COLO668 (cell line): ENCODE data around the gene EIPR1.

ENCODE experiments used
- DNase-seq: peaks from one replicate; lab custom pipeline; 2025; ENCODE audit not compliant: unreplicated experiment; lab: John Stamatoyannopoulos, UW

Gene EIPR1

GRCh38 chr2:3223080-3223923 is 154.3 kb downstream of the EIPR1 start:
- no peak for DNase-seq

DNA sequence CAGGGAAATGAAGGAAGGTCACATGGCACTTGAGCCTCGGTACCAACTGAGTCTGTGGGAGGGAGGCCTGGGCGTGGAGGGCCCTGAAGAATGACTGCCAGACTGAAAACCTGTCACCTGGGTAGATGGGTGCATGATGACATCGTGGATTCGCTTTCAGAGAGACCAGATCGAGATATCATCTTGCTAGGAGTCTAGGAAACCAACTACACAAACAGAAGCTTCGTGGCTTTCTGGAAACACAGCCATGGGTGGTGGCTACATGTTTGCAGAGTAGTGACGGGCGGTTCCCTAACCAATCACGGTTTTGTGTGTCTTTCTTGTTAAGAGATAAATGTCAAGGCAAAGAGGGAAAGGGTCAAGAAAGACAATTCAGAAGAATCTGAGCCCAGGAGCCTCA is 155.0 kb downstream of the EIPR1 start:
- no peak for DNase-seq

DNA sequence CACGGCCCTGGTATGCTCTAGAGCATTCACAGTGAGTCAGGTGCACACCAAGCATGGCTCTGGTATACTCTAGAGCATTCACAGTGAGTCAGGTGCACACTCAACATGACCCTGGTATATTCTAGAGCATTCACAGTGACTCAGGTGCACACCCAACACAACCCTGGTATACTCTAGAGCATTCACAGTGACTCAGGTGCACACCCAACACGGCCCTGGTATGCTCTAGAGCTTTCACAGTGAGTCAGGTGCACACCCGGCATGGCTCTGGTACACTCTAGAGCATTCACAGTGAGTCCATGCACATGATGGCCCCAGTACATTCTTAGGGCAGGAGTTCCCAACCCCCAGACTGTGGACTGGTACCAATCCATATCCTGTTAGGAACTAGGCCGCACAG is 158.1 kb downstream of the EIPR1 start:
- no peak for DNase-seq

GRCh38 chr2:3217646-3218045 is 160.0 kb downstream of the EIPR1 start:
- no peak for DNase-seq

DNA sequence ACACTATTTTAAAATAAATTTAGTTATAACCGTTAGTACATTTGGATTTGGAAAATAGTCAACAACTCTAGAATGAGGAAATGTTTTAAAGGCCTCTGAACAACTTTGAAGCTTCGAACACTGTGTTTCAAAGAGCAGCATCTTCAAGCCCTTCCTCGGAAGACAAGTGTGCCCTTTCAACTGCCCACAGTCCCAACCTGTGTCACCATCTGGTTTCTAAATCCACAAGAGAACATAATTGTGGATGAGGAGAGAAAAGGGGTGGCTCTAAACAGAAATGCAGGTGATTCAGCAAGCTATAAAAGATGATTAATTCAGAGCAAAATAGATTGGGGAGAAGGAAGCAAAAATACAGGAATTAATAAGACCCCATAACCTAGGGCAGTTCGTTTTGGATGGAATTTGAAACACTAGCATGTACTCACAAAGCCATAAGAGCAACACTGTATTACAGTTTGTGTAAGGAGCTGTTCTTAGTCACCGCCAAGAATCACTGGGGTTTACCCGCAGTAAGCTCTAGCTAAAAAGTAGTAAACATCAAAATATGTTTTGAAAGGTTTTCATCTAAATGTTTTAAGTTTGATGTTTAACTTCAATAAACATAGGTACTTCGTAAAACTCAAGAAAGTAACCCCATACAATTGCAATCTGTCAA is 160.7 kb downstream of the EIPR1 start:
- no peak for DNase-seq

- DNase-seq, result no peak
Observed at GRCh38 chr2:3214806-3215404, 162.7 kb downstream of the EIPR1 start.

GRCh38 chr2:3214065-3214464 is 163.6 kb downstream of the EIPR1 start:
- DNase-seq, result no peak

- DNase-seq, result no peak
Observed at GRCh38 chr2:3212984-3213383, 164.6 kb downstream of the EIPR1 start.

GRCh38 chr2:3212061-3212362 is 165.6 kb downstream of the EIPR1 start:
- no peak for DNase-seq

DNA sequence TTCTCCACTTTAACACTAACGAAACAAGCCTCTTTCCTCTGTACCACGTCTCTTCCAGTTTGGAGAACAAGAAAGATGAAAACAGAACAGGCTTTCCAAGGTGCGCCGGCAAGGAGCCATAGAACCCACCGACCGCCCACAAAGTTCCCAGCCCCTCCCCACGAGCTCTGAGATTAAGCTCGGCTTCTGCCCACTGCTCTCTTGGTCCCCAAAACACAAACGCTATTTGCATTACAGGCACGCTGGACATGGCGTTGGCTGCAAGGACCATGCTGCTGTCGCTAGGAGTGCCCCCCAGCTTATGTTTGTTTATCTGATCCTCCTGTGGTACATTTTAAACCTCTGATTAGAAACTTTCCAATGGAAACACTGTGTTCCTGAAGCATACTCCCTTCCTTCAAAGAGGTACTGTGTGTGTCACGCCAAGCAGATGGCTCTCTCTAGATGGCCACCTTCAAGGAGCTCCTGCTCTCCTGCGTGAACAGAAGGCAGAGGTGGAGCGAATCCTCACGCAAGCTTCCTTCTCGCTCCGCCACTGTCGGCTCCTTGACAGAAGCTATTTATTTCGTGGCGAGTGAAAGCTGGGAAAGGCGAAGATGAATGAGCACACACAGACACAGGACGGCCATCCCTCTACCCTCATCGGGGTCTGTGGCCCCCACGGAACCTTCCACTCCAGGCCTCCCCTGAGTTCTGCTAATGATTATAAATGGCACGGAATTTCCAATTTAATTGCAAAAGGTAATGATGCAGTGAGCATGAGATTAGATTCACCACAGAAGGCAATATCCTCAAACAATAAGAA is 166.2 kb downstream of the EIPR1 start:
- DNase-seq, result no peak

- DNase-seq, result no peak
Observed at GRCh38 chr2:3210257-3210656, 167.4 kb downstream of the EIPR1 start.

DNA sequence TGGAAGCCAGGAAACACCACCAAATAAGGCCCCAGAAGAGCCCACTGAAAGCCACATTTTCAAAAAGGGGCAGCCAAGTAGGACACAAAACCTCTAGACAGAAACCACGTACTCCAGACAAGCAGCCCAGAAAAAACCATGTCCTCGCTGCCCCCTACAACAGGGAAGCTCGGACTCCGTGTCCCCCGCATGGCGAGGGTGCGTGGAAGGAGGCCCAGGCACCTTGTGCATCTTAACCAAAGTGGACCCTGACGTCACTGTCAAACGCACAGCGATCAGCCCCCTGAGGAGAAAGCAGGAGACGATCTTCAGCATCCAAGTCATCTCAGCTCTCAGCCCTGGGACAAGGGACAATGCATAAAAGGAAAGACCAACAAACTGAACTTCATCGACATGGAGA is 168.4 kb downstream of the EIPR1 start:
- DNase-seq, result no peak

- no peak for DNase-seq
Observed at GRCh38 chr2:3208591-3208990, 169.0 kb downstream of the EIPR1 start.

DNA sequence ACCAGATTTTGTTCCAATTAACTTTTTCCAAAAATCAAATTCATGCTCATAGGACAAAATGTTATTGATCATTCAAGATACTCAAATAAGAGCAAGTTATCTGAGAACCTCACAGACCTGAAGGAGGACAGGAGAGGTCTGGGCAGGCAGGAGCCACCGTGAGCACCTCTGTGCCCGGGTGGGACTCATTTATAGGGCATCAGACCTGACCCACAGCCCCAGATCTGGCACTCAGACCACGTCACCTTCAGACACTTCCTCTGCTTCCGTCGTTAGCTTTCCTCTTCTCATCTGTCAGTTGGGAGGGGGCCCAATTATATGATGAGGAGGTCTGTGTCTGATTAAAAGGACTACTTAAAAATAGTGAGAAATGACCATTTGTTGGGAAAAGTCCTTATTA is 169.4 kb downstream of the EIPR1 start:
- no peak for DNase-seq

GRCh38 chr2:3207091-3207491 is 170.5 kb downstream of the EIPR1 start:
- DNase-seq, result no peak

DNA sequence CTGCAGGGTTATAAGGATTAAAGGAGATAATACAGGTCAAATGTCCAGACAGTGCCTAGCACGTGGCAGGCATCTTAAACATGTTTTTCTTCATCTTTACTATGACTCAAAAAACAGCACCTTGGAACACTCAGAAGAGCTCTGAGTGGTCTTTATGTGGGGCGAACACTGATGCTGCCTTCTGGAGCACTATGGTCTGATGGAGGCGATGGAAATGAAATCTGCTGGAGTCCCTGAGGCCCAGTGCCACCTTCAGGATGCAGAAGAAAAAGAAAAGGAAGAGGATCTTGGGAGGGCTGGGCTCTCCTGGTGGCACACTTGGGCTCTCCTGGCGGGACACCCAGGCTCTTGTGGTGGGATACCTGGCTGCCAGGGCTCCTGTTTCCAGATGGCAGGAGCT is 171.8 kb downstream of the EIPR1 start:
- no peak for DNase-seq

DNA sequence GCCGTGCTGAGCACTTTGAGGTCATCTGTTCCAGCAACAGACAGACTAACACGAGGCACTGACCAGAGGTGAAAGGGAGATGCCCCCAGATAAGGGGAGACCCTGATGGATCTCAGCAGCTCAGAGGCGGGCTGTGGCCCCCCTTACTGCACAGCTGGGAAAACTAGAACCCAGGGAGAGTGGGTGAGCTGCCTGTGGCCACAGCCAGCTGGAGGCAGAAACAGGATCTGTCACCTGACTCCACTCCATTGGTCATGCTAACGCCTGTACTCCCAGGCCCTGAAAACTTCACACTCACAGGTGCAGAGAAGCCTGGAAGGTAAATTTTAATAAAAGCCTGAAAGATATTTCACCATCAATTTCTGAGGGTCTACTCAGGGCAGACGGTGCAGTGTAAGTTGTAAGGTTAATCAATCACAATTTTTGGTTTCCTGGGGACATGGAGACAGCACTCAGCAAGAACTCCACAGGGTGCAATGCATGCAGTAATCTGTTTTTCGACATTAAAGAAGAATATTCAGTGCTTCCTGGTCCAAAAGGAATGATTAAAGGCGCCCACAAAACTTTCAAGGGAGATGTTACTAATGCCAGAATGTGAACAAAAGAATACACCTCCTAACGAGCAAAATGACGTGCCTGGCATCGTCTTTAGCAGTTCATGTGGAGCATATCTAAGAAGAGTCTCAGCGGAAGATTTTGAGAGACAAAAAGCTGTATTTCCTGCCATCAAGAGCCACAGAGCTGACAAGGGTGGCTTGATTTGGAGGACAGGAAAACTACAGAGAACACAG is 173.4 kb downstream of the EIPR1 start:
- no peak for DNase-seq

- no peak for DNase-seq
Observed at GRCh38 chr2:3203497-3204019, 174.1 kb downstream of the EIPR1 start.

DNA sequence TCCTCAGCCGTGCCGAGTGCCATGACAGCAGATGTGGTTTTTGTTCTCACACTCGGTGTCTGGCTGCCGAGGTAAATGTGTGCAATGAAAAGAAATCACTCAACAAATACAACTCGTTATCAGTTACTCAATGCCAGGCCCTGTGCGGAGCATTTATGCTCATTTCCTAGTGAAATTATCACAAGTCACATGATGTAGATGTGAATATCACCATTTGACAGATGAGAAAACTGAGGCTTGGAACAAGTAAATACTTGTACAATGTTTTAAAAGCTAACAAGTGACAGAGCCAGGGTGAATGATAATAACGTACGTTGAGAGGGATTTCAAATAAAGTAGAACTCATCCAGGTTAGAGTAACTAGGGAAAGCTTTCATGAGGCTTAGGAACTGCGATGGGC is 174.7 kb downstream of the EIPR1 start:
- DNase-seq, result no peak

DNA sequence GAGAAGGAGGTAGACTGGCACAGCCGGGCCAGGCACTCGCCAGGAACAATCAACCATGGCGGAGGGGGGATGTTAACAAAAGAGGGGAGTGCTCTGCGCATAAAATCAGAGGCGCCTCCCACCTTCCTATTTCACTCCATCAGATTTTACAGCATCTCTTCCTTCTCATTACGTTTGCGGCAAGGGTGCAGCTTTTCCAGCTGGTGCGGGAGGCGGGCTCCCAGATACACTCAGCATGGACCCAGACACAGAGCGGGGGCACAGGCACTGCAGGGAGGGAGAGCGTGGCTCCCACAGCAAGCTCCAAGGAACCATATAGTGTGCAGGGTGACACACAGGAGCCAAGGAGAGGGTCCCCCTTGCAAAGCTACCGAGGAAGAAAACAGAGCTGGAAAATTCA is 176.3 kb downstream of the EIPR1 start:
- no peak for DNase-seq
